LHCN-M2 (cell line): ENCODE measurements around the gene MAP1B. TPM values are rescaled to one million over a fixed set of nuclear protein-coding genes. Genes with fewer than 3 reads are reported as not detected.
A peak's percentile ranks its signal among the peaks of the same experiment; 100 is the strongest.

Source experiments
- DNase-seq: peaks from one replicate; pipeline ENCODE4 v3.0.0-alpha.2; 2012; ENCODE audit warnings: low read depth
- total RNA-seq: library from RNA; depleted of rRNA; stranded (reverse); fragments of >200 nt; gene quantifications from 2 replicates; pipeline ENCODE4 v1.2.3, GENCODE V29; 2014

MAP1B gene
- total RNA-seq, 1 experiment from 2014 or later, result 197 TPM

DNA sequence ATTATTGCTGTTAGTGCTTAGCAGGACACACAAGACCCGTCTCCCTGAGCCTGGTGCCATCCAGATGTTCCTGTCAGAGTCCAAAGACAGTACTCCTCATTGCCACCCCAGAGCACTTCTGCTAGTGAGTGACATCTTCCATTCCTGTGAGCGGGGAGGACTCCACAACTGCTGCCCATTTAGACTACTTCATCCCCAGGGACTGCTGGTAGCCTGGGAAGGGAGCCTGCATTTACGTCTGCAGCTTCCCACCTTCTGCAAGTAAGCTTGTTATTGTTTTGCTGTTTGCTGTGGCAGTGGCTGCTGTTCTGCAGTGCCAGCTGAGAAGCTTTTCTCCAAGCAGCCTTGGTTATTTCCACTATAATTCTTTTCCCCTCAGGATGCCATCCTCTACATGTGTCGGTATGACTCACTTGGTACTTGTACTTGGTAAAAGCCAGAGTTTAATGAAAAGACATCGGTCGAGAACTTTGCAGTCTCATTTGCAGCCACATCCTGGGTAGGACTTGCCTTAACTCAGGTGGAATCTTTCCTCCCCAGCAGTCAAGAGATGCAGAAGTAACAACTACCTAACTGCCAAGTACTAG lies 10.6 kb upstream of the MAP1B start:
- peak; percentile 52 for DNase-seq

- DNase-seq, result peak; percentile 37
Measured at GRCh38 chr5:72101828-72102227, 5.4 kb upstream of the MAP1B start.

DNA sequence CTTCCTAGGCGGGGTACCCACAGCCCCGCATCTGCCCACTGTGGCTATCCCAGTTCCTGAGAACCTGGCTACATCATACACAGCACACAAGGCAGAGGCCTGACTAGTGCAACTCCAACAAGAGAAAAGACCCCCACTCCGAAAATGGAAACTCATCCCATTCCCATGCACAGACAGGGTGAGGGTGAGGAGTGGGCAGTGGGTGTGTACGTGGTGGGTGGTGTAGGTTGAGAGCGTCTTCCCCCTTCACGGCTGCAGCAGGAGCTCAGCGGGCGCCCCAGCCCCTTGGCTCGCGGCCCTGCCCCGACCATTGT lies 501 bp upstream of the MAP1B start:
- DNase-seq, result no peak

- DNase-seq, result no peak
Measured at GRCh38 chr5:72107901-72108201, 576 bp downstream of the MAP1B start.

- DNase-seq, result peak; percentile 74
Measured at GRCh38 chr5:72108202-72109061, 1.2 kb downstream of the MAP1B start.

DNA sequence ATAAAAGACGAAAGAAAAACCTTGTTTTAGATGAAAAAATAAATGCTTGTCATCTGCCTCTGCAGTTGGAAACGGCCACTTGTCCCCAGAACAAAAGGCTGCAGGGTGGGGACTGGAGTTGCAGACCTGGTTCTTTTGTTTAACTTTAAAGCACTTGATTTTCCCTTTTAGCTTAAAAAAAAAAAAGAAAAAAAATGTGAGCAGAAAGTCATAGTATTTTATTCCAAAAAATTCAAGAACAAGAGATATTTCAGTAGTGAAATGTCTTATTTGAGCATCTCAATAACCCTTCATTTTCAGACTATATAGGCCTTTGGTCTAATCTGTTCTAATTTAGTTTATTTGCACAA lies 1.8 kb downstream of the MAP1B start:
- no peak for DNase-seq

DNA sequence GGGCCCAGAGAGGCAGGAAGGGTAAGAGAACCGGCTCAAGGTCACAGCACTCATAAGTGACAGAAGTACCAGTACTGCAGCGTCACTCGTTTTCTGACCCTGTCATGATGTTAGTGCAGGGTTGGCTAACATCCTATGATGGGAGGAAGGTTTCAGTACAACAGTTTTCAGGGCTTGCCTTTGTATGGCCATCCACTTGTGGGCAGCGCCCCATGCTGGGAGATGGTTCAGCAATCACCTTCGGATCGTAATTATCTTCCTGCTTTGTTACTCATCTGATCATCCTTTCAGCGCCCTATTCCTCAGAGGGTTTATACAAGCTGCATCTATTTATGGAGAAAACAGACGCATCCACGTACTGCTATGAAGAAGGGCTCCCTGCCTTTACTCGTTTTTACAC lies 2.4 kb downstream of the MAP1B start:
- no peak for DNase-seq

DNA sequence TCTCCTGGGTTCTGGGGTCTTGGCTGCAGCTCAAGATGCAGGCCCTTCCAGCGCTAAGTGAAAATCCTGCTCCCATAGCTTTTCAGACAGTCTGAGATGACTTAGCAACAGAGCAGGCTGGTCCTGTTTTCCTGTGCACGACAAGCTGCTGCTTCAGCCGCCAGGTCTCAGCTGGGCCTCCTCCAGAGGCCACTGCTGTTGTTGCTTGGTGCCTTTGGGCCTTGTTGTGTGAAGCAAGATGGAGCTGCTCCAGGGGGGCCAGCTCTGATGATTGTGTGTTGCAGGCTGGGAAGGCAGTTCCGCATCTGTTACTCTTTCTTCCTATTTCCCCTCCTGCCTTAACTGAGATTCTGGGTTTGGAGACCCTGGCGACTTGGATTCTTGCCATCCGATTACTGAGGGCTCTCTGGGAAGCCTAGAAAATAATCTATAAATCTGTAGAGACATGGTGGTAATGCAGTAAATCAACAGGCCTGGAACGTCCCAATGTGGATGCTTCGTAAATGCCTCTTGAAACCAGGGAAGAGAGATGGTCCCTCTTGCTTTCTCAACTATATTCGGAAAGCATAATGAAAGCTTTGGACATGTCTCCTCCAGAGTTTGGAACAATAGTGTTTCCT lies 3.2 kb downstream of the MAP1B start:
- DNase-seq, result no peak

DNA sequence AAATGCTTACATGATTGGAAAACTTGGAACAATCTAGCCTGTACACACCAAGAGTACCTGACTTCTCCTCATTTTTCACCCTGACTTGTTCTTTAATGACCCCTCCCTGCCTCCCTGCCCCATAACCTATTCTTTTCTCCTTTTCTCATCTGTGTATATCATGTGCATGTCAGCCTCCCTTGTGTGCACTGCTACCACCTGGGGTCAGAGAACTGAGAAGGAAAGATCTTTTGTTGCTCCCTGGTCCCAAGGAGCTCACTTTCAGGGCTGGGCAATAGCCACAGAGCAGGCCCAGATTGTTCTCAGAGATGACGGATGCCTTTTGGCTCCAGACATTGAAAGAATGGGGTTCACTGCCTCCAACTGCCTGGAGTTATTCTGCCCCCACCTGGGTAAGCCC lies 5.1 kb downstream of the MAP1B start:
- no peak for DNase-seq

DNA sequence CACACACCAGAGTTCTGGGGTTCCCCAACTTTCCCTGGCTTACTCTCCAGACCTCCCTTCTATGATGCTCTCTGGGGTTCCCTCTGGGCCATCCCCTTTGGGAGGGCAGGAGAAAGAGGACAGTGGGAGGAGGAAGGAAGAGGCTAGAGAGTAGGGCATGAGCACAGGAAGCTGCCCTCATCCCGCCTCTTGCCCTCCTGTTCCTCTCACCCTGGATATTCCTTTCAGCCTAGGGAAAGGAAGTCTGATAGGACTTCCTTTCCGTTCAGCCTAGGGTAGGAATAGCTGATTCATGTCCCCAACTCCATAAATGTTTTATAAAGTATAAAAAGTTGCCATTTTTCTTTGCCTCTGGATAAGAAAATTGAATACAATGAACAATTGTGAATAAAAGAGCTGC lies 7.4 kb downstream of the MAP1B start:
- DNase-seq, result no peak

DNA sequence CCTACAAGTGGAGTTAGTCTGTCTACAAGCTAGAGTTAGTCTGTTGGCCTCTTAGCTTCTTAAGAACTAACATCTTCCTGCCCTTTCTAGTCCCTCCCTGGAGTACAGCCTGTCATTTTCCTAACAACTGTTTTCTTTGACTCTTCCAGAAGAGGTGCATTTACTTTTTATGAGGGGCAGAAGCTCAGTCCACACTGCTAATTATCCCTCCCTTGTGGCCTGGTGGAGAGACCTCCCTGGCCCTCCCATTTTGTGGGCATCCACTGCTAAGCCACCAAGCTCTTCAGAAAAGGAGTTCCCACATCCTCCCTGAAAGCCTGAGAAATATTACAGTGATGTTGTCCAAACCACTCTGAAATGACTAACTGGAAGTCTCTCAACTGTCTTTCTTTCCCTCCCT lies 8.0 kb downstream of the MAP1B start:
- no peak for DNase-seq

DNA sequence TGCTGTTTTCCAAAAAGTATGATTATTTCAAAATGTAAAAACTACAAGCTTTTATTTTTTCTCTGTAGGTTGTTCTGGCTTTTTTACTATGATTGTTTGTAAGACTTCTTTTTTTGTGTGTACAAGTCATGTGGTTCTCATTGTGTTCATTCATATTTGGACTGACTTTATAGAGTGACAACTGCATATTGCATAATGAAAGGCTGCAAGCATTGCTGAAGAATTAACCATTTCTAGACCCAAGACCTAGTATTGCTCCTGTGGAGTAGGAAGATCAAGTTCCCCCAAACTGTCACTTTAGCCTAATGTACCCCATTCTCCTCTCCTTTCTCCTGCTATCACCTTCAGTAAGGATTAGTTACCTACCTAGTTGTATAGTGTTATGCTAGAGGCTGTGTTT lies 10.0 kb downstream of the MAP1B start:
- DNase-seq, result no peak

DNA sequence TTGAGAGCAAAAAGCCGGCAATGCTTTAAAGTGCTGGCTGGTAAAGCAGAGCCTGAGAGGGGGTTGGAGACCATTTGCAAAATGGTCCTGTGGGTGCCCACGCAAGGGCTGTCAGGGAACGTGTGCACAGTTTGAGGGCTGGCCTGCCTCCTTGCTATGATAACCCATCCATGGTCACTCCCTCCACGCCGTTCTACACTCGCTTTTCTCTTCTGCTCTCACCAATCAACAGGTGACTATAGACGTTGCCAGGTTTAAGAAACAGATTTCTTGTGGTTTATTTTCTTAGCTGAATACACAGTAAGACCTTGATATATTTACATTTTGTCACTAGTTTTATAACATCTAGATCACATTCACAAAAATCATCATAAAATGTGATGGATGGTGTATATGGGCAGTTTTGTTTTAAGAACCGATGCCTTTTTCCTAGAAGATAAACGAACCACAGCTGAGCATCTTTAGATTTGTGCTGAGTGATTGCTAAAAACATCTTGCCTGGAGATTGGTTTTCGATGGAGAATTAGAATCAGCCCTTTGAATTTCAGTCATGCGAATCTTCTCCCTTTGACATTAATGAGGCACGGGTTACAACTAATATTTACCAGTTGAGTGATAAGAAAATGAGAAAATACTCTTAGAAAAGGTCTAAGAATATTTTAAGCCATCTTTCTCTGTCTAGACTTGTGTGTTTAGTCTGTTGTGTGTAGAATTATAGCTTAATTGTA lies 13.9 kb downstream of the MAP1B start:
- DNase-seq, result no peak

- no peak for DNase-seq
Measured at GRCh38 chr5:72121780-72122445, 14.6 kb downstream of the MAP1B start.

DNA sequence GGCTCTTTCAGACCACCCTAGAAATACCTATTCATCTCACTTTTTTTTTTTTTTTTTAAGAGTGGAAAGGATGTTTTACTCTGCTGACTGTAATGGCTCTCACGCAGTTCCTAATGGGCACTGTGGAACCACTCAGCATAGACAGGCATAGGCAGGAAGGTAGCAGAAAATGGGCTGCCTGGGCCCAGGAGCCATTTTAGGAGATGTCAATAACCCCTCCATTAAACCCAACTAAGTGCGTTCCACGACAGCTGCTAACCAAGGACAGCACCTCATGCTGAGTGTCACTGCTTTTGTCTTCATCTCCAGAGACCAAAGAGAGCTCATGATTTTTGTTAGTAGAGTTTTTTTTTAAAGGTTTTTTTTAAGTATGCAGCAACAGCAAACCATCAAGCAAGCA lies 15.3 kb downstream of the MAP1B start:
- no peak for DNase-seq

GRCh38 chr5:72123764-72124376 lies 16.6 kb downstream of the MAP1B start:
- no peak for DNase-seq

DNA sequence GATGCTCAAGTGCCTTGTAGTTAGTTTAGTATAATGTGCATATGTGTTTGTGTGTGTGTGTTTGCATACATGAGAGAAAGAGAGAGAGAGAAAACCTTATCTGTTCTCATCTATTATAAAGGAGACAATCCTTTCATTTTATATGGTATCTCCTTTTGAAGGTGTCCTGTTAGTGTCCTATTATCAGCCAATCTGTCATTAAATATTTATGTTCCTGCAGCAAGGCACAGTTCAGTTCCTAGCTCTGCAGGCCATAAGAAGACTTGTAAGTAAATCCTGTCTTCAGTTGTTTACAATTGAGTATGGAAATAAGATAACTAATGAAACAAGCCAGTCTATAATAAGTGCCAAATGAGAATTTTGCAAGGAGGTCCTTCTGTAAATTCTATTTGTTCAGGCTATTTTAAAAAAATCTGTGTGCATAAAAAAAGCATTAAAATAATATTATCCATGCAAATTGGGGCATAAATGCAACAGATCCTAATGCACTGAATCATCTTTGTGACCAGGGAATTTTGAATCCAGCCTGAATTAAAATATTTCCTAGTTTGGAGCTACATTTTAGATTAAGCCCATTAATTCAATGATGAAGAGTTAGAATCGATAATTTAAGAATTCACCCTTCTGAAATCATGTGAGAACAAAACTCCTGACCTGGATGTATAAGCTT lies 18.1 kb downstream of the MAP1B start:
- no peak for DNase-seq

DNA sequence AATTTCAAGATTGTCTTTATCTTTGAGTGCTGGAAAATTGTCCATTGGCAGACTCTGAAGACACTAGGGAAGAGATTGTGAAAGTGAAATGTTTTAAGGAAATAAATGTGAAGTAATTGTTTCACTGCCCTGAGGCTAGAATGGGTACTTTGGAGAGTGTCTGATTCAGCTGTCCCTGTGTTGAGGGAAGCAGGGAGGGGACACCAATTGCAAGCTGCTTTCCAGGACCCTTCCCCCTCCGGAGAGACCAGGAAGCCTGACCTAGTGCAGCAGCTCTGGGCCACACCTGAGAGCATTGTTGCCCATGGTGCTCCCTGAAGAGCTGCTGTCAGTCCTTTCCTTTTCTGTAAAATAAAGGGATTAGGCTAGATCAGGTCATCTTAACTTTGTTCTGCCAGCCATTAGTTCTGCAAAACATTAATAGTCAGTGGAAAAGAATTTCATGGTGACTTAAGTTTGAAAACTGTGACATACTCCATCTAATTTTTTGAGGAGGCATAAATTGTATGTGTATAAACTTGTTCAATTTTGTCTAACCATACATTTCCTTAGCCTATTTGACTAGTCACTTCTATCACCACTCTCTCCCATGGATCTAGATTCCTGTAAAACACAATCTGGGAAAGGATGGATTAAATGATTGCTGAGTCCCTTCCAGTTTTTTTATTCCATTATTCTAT lies 18.8 kb downstream of the MAP1B start:
- no peak for DNase-seq

GRCh38 chr5:72126796-72127195 lies 19.5 kb downstream of the MAP1B start:
- no peak for DNase-seq

DNA sequence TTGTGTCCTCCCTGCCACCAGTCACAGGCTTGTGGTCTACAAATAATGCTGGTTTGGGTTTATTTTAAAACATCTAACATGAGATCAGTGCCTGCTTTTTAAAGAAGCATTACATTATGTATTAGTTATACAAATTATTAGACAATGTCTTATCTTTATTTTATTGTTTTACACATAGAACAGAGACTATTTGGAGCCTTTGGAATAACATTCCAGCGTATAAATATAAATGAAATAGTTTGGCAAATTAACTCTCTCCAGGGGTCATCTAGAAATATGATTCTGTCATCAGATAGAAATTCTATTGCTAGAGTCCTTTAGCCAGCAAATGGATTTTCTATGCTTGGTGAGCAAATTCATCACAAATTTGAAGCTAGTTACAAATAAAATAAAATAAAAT lies 22.4 kb downstream of the MAP1B start:
- no peak for DNase-seq

- DNase-seq, result no peak
Measured at GRCh38 chr5:72130351-72130761, 23.1 kb downstream of the MAP1B start.
